Sigmoid colon (tissue), 7 donors: ENCODE data around the gene PRICKLE2. TPM values are rescaled to one million over a fixed set of nuclear protein-coding genes. Genes with fewer than 3 reads are reported as not detected.
A peak's percentile ranks its signal among the peaks of the same experiment; 100 is the strongest.

Experiments used
- DNase-seq: peaks from one replicate; pipeline ENCODE4 v3.0.0-alpha.2; 2019
- H3K27ac ChIP-seq, 4 donors: fragments of 200-600 bp; sonication (generic); one replicate each; pipeline ENCODE4 v1.5.1; 2016 to 2019; ENCODE audit warnings: mild to moderate bottlenecking in 1 of 4
- H3K27me3 ChIP-seq, 3 donors: fragments of 200-600 bp; sonication (generic); one replicate each; pipeline ENCODE4 v1.5.1; 2019; ENCODE audit warnings: mild to moderate bottlenecking in 1 of 3
- H3K36me3 ChIP-seq, 4 donors: fragments of 200-600 bp; sonication (generic); one replicate each; pipeline ENCODE4 v1.5.1; 2016 to 2019
- H3K4me1 ChIP-seq, 4 donors: fragments of 200-600 bp; sonication (generic); one replicate each; pipeline ENCODE4 v1.5.1; 2017 to 2019
- H3K4me3 ChIP-seq, 4 donors: fragments of 200-600 bp; sonication (generic); one replicate each; pipeline ENCODE4 v1.5.1; 2017 to 2019; ENCODE audit warnings: mild to moderate bottlenecking in 2 of 4, moderate library complexity in 1 of 4
- H3K9me3 ChIP-seq, 4 donors: fragments of 200-600 bp in 3 of 4; sonication (generic) in 3 of 4; one replicate each; pipeline versions ENCODE4 v1.5.1 to v1.6.1; 2013 to 2019
- EP300 ChIP-seq, 4 donors: sonication (generic); formaldehyde crosslinking; IDR thresholded peaks; one replicate each; pipeline ENCODE4 v1.6.1; 2017; ENCODE audit warnings: antibody characterized with exemption in 4 of 4
- POLR2A ChIP-seq, 2 donors: fragments of 450-650 bp; IDR thresholded peaks; one replicate each; pipeline ENCODE4 v1.6.1; 2016; ENCODE audit warnings: antibody characterized with exemption in 2 of 2, mild to moderate bottlenecking in 2 of 2, moderate library complexity in 2 of 2
- POLR2AphosphoS5 ChIP-seq, 4 donors: sonication (generic); formaldehyde crosslinking; IDR thresholded peaks; one replicate each; pipeline ENCODE4 v1.6.1; 2017; ENCODE audit warnings: antibody characterized with exemption in 4 of 4
- WGBS, 2 donors: extraction: QIAGEN DNeasy Blood & Tissue Kit; methylation state at CpG; one replicate each; pipeline ENCODE4 v1.1.7; 2013; 5-methylcytosine and 5-hydroxymethylcytosine counted together
- intact Hi-C: fragments of 100-400 bp; cut with DNase I; formaldehyde crosslinking; loops from one replicate; pipeline ENCODE4 v1.15.1; 2023
- polyA plus RNA-seq, 3 donors: library from polyadenylated mRNA; stranded (reverse); fragments of 200-250 nt; gene quantifications; one replicate each; pipeline ENCODE4 v1.2.3, GENCODE V29; 2013
- total RNA-seq, 4 donors: library from RNA; depleted of rRNA; stranded (reverse); fragments of >200 nt; gene quantifications; one replicate each; pipeline ENCODE4 v1.1.0, GENCODE V29; 2016
- TF ChIP-seq, protein P1 (sequence below), 4 experiments: fragments of 450-650 bp in 3 of 4; fragments of 200-600 bp in 1 of 4; IDR thresholded peaks; one replicate each; pipeline ENCODE4 v1.5.1; 2016 to 2019; ENCODE audit warnings: antibody characterized with exemption in 4 of 4, mild to moderate bottlenecking in 3 of 4, moderate library complexity in 2 of 4
- donor health status: healthy with polysubstance abuse.
- donor health status: Bipolar disorder and iron deficiency.
- donor health status: healthy.

PRICKLE2 gene
- total and polyA plus RNA-seq, 7 donors: 0.69 to 96.7 (median 61.1) TPM

DNA sequence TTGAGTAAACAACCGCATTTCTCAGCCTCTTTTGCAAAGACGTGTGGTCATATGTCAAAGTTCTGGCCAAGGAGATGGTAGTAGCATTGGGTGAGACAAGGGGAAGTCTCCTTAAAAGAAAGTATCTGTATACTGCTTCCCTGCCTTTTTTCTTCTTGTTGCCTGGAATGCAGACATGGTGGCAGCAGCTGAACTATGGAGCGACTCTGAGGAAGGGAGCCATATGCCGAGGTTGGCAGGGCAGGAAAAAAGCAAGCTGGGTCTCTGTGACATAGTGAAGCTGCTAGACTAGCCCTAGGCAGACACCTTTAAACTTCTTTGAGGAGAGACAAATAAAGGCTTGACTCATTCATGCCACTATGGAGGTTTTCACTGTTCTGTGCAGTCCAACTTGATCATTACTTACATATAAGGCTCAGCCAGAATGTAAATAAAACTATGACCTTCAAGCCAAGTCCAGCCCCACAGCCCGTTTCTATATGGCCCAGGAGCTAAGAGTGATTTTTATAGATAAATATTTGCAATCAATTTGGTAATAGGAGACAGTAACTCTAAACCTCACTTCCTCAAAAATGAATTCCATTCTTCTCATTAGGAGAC, 30.6 kb upstream of the PRICKLE2 start:
- Histone ChIP-seq H3K9me3 (no peaks in the 10 kb centered on the region), H3K4me3 (no peak overlapping the region), H3K4me1 (peaks cover 0 to 92% (median 86%) of the 10 kb centered on the region in 4 donors), H3K27me3 (no peaks in the 10 kb centered on the region), H3K36me3 (peaks cover 0 to 7% (median 0%) of the 10 kb centered on the region in 4 donors), H3K27ac (peak overlapping the region; percentile 65 to 80 (median 75))
- TF ChIP-seq POLR2AphosphoS5 (IDR thresholded peaks at IDR 0.05) (no peak), EP300 (IDR thresholded peaks at IDR 0.05) (no peak), POLR2A (IDR thresholded peaks at IDR 0.05) (no peak)
- TF ChIP-seq, protein P1, sequence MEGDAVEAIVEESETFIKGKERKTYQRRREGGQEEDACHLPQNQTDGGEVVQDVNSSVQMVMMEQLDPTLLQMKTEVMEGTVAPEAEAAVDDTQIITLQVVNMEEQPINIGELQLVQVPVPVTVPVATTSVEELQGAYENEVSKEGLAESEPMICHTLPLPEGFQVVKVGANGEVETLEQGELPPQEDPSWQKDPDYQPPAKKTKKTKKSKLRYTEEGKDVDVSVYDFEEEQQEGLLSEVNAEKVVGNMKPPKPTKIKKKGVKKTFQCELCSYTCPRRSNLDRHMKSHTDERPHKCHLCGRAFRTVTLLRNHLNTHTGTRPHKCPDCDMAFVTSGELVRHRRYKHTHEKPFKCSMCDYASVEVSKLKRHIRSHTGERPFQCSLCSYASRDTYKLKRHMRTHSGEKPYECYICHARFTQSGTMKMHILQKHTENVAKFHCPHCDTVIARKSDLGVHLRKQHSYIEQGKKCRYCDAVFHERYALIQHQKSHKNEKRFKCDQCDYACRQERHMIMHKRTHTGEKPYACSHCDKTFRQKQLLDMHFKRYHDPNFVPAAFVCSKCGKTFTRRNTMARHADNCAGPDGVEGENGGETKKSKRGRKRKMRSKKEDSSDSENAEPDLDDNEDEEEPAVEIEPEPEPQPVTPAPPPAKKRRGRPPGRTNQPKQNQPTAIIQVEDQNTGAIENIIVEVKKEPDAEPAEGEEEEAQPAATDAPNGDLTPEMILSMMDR (IDR thresholded peaks at IDR 0.05): no peak
- intact Hi-C loops: no loop called here
- no peak for DNase-seq
- WGBS, 2 donors: 69 to 78% methylated on average over 5 of the region's 5 CpGs

DNA sequence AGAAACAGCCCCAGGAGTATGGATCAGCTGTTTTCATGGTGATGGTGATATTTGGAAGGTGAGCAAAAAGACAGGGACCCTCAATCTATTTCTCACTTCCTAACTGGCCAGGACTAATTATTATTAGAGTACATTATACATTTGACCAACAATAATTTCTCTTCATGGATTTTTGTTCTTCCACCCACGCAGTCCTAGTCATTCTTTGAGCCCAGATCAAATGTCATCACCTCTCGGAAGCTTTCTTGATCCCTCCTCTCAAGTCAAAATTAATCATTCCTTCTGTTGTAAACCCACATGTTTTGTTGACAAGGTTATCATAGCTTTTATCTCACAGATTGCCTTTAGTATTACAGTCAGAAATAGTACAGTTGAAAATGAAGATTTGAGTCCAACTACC, 29.2 kb upstream of the PRICKLE2 start:
- TF ChIP-seq, protein P1 (IDR thresholded peaks at IDR 0.05): no peak
- TF ChIP-seq POLR2AphosphoS5 (IDR thresholded peaks at IDR 0.05) (no peak), EP300 (IDR thresholded peaks at IDR 0.05) (no peak), POLR2A (IDR thresholded peaks at IDR 0.05) (no peak)
- no peak overlapping the region for H3K4me3 ChIP-seq
- peaks cover 0 to 7% (median 0%) of the 10 kb centered on the region in 4 donors for H3K36me3 ChIP-seq
- peaks cover 0 to 92% (median 77%) of the 10 kb centered on the region in 4 donors for H3K4me1 ChIP-seq
- 86 to 90% methylated on average over 2 of the region's 2 CpGs for WGBS, 2 donors
- H3K27ac ChIP-seq: peak overlapping the region; percentile 65 to 80 (median 75)
- H3K27me3 ChIP-seq: no peaks in the 10 kb centered on the region
- intact Hi-C loops: no loop called here
- DNase-seq: no peak
- H3K9me3 ChIP-seq: no peaks in the 10 kb centered on the region

DNA sequence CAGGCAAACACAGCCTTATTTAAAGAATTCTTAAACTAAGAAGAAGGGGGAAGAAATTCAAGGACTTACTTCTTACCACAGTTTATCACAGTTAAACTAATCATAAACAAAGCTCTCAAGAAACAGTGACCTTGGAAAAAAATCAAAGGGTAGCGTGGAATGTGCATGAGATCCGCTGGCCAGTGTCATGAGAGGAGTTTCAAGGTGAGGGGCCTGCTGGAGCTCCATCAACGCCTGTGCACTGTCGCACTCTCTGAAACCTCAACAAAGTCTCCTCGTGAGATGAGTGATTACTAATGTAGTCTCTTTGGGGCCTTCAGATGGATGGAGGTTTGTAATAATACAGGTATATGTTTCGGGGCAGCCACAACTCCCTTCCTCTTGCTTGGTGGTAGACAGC, 28.4 kb upstream of the PRICKLE2 start:
- Histone ChIP-seq H3K4me1 (peaks cover 0 to 91% (median 76%) of the 10 kb centered on the region in 4 donors), H3K36me3 (peaks cover 0 to 7% (median 0%) of the 10 kb centered on the region in 4 donors), H3K27me3 (no peaks in the 10 kb centered on the region), H3K27ac (peak overlapping the region; percentile 65 to 80 (median 75)), H3K4me3 (no peak overlapping the region), H3K9me3 (no peaks in the 10 kb centered on the region)
- intact Hi-C loops: no loop called here
- no peak for DNase-seq
- WGBS, 2 donors: 74 to 88% methylated on average over 6 of the region's 6 CpGs
- no peak for TF ChIP-seq EP300 (IDR thresholded peaks at IDR 0.05)
- peak in 1 of 4 donors; percentile 21 for TF ChIP-seq POLR2AphosphoS5 (IDR thresholded peaks at IDR 0.05)

DNA sequence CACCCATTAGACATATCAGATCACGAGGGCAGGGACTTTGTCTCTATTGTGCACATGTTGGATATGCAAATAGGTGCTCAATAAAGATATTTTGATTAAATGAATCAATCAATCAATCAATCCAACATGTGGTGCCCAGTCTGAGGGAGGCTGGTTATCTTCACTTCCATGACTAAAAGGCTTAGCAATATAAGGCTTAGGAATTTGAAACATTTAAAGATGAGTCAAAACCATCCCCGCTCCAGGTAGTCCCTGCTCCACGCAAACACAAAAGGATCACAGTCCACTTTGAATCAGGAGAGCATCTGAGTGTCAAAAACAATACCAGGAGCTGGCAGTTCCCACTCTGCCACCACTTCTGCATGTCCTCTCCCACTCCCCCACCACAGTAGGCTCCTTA, 25.8 kb upstream of the PRICKLE2 start:
- intact Hi-C loops: no loop called here
- DNase-seq: no peak
- Histone ChIP-seq H3K4me1 (peaks cover 0 to 96% (median 79%) of the 10 kb centered on the region in 4 donors), H3K9me3 (no peaks in the 10 kb centered on the region), H3K27ac (peak overlapping the region in 2 of 4 donors; percentile 5 to 94), H3K27me3 (no peaks in the 10 kb centered on the region), H3K4me3 (no peak overlapping the region), H3K36me3 (peaks cover 0 to 7% (median 0%) of the 10 kb centered on the region in 4 donors)
- WGBS, 2 donors: 91 to 93% methylated on average over 3 of the region's 3 CpGs
- TF ChIP-seq, protein P1 (IDR thresholded peaks at IDR 0.05): no peak
- TF ChIP-seq POLR2AphosphoS5 (IDR thresholded peaks at IDR 0.05) (no peak), EP300 (IDR thresholded peaks at IDR 0.05) (no peak), POLR2A (IDR thresholded peaks at IDR 0.05) (no peak)

DNA sequence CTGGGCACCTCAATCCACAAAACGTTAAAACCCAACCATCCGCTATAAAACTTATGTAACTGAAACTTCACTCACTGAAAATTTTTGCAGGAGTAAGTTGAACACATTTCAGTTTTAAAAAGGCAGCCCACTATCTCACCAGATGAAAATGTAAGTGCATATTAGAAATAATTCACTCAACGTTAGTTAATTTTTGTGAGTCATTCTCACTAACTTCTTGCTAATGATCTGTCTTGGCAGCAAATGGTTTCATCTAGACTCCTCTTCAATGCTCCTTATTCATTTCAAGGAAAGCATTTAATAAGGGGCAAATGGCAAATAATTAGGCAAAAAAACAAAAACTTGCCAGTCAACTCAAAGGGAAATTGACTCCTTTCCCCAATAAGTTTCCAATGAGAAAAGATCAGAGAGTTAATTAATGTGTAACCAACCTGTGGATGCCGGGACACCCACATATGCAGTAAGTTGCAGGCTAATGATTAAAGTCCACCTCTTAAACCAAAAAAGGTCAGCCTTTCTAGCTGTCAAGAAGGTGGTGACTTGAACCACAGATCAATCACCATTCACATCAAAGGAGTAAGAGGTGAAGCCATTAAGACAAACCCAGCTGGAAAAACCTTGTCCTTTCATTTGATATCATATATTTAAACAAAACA, 22.9 kb upstream of the PRICKLE2 start:
- H3K36me3 ChIP-seq: no peaks in the 10 kb centered on the region
- intact Hi-C loops: no loop called here
- no peak for DNase-seq
- H3K27me3 ChIP-seq: no peaks in the 10 kb centered on the region
- 70 to 75% methylated on average over 4 of the region's 4 CpGs for WGBS, 2 donors
- TF ChIP-seq POLR2AphosphoS5 (IDR thresholded peaks at IDR 0.05) (no peak), EP300 (IDR thresholded peaks at IDR 0.05) (no peak), POLR2A (IDR thresholded peaks at IDR 0.05) (no peak)
- TF ChIP-seq, protein P1 (IDR thresholded peaks at IDR 0.05): no peak
- H3K4me1 ChIP-seq: peaks cover 0 to 96% (median 76%) of the 10 kb centered on the region in 4 donors
- no peak overlapping the region for H3K4me3 ChIP-seq
- H3K27ac ChIP-seq: peak overlapping the region; percentile 9 to 94 (median 22)
- no peaks in the 10 kb centered on the region for H3K9me3 ChIP-seq
